ENCODE measurements around the gene LAMA5. TPM values are rescaled to one million over a fixed set of nuclear protein-coding genes. Genes with fewer than 3 reads are reported as not detected.

Gene LAMA5
- total RNA-seq, 1 donor from 2014 or later, result 34.5 TPM

- H3K36me3 Mint-ChIP-seq (ENCODE audit: low read depth, unreplicated experiment), result no peaks in the 10 kb centered on the region
- no peaks in the 10 kb centered on the region for H3K4me1 Mint-ChIP-seq (ENCODE audit: unreplicated experiment)
- H3K27me3 Mint-ChIP-seq (ENCODE audit: unreplicated experiment), result peaks cover 2% of the 10 kb centered on the region
- no peak for TF ChIP-seq CTCF (IDR thresholded peaks at IDR 0.05; ENCODE audit: unreplicated experiment)
- H3K9me3 Mint-ChIP-seq (ENCODE audit: unreplicated experiment), result no peaks in the 10 kb centered on the region
- H3K4me3 Mint-ChIP-seq (ENCODE audit: unreplicated experiment), result no peak overlapping the region
- H3K27ac Mint-ChIP-seq (ENCODE audit: unreplicated experiment), result no peak overlapping the region
- no peak for DNase-seq (ENCODE audit: low spot score)
These were observed 52.8 kb downstream of the LAMA5 start for GRCh38 chr20:62314339-62314638.

DNA sequence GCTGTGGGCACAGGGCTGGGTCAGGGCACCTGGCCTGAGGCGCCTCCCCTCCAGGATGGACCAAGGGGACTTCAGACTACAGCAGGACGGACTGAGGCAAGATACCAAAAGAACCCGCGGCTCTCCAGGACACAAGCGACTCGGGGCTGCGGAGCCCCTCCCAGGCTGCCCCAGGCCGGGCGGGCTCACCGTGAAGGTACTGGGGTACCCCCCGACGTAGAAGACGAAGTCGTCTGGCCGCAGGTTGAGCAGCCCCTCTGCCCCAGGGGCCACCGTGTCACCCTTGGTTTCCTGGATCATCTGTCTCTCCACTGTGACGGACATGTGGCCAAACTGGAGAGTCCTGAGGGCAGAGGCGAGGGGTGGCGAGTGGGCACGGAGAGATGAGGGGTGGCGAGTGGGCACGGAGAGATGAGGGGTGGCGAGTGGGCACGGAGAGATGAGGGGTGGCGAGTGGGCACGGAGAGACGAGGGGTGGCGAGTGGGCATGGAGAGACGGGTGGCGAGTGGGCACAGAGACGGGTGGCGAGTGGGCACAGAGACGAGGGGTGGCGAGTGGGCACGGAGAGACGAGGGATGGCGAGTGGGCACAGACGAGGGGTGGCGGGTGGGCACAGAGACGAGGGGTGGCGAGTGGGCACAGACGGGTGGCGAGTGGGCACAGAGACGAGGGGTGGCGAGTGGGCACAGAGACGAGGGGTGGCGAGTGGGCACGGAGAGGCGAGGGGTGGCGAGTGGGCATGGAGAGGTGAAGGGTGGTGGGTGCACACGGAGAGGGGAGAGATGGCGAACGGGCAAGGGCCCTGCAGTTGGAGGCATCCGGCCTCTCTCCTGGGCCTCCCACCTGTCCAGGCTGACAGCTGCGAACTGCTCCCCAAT lies 53.4 kb downstream of the LAMA5 start:
- Mint-ChIP-seq H3K36me3 (ENCODE audit: low read depth, unreplicated experiment) (peaks cover 3% of the 10 kb centered on the region), H3K27ac (ENCODE audit: unreplicated experiment) (no peak overlapping the region), H3K9me3 (ENCODE audit: unreplicated experiment) (no peaks in the 10 kb centered on the region), H3K4me3 (ENCODE audit: unreplicated experiment) (no peak overlapping the region), H3K27me3 (ENCODE audit: unreplicated experiment) (no peaks in the 10 kb centered on the region), H3K4me1 (ENCODE audit: unreplicated experiment) (no peaks in the 10 kb centered on the region)
- TF ChIP-seq CTCF (IDR thresholded peaks at IDR 0.05; ENCODE audit: unreplicated experiment), result no peak
- DNase-seq (ENCODE audit: low spot score), result no peak

GRCh38 chr20:62313021-62313420 lies 54.1 kb downstream of the LAMA5 start:
- no peak for TF ChIP-seq CTCF (IDR thresholded peaks at IDR 0.05; ENCODE audit: unreplicated experiment)
- H3K4me1 Mint-ChIP-seq (ENCODE audit: unreplicated experiment), result no peaks in the 10 kb centered on the region
- no peak overlapping the region for H3K27ac Mint-ChIP-seq (ENCODE audit: unreplicated experiment)
- no peak for DNase-seq (ENCODE audit: low spot score)
- H3K4me3 Mint-ChIP-seq (ENCODE audit: unreplicated experiment), result no peak overlapping the region
- peaks cover 3% of the 10 kb centered on the region for H3K36me3 Mint-ChIP-seq (ENCODE audit: low read depth, unreplicated experiment)
- no peaks in the 10 kb centered on the region for H3K27me3 Mint-ChIP-seq (ENCODE audit: unreplicated experiment)
- H3K9me3 Mint-ChIP-seq (ENCODE audit: unreplicated experiment), result no peaks in the 10 kb centered on the region

DNA sequence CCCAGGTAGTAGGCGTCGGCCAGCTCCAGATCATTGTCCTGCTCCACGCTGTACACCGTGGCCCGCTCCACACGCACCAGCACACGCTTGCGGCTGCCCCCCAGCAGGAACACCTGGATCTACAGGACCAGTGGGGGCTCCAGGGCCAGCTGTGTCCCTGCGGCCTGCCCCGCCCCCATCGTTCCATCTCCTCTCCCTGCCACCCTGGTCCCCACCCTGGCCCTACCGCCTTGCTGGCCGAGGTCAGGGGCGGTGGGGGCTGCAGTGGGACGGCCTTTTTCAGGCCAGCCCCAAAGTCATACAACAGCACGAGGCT lies 54.5 kb downstream of the LAMA5 start:
- H3K36me3 Mint-ChIP-seq (ENCODE audit: low read depth, unreplicated experiment), result peaks cover 3% of the 10 kb centered on the region
- TF ChIP-seq CTCF (IDR thresholded peaks at IDR 0.05; ENCODE audit: unreplicated experiment), result no peak
- no peaks in the 10 kb centered on the region for H3K4me1 Mint-ChIP-seq (ENCODE audit: unreplicated experiment)
- no peak for DNase-seq (ENCODE audit: low spot score)
- no peak overlapping the region for H3K27ac Mint-ChIP-seq (ENCODE audit: unreplicated experiment)
- H3K27me3 Mint-ChIP-seq (ENCODE audit: unreplicated experiment), result no peaks in the 10 kb centered on the region
- H3K4me3 Mint-ChIP-seq (ENCODE audit: unreplicated experiment), result no peak overlapping the region
- H3K9me3 Mint-ChIP-seq (ENCODE audit: unreplicated experiment), result no peaks in the 10 kb centered on the region

GRCh38 chr20:62311832-62312661 lies 55.1 kb downstream of the LAMA5 start:
- Mint-ChIP-seq H3K27me3 (ENCODE audit: unreplicated experiment) (no peaks in the 10 kb centered on the region), H3K4me3 (ENCODE audit: unreplicated experiment) (no peak overlapping the region), H3K9me3 (ENCODE audit: unreplicated experiment) (no peaks in the 10 kb centered on the region), H3K36me3 (ENCODE audit: low read depth, unreplicated experiment) (peaks cover 3% of the 10 kb centered on the region), H3K4me1 (ENCODE audit: unreplicated experiment) (no peaks in the 10 kb centered on the region), H3K27ac (ENCODE audit: unreplicated experiment) (no peak overlapping the region)
- TF ChIP-seq CTCF (IDR thresholded peaks at IDR 0.05; ENCODE audit: unreplicated experiment), result no peak
- DNase-seq (ENCODE audit: low spot score), result no peak
